ENCODE results near the gene HES3.

Gene HES3, protein sequence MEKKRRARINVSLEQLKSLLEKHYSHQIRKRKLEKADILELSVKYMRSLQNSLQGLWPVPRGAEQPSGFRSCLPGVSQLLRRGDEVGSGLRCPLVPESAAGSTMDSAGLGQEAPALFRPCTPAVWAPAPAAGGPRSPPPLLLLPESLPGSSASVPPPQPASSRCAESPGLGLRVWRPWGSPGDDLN

DNA sequence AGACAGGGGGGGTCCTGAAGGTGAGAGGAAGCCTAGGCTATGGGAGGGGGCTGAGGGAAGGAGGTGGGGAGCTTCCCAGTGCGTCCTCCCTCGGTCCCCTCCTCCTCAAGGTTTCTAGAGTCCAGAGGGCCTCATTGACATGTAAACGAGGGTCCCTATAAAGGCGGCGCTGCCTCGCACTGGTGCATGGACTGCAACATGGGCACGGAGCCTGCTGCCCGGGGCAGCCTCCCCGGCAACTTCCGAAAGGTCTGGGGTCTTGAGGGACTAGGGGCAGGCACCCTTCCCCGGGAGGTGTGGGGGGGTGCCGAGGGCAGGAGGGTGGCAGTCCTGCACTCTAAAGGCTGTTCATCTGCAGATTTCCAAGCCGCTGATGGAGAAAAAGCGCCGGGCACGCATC is at the start of gene HES3:
Gene HES3 (plus strand): TSS at position 187 of the 400 bp plus-strand sequence. CDS start 187 bp downstream, at position 374.
- DNase-seq = no peak

DNA sequence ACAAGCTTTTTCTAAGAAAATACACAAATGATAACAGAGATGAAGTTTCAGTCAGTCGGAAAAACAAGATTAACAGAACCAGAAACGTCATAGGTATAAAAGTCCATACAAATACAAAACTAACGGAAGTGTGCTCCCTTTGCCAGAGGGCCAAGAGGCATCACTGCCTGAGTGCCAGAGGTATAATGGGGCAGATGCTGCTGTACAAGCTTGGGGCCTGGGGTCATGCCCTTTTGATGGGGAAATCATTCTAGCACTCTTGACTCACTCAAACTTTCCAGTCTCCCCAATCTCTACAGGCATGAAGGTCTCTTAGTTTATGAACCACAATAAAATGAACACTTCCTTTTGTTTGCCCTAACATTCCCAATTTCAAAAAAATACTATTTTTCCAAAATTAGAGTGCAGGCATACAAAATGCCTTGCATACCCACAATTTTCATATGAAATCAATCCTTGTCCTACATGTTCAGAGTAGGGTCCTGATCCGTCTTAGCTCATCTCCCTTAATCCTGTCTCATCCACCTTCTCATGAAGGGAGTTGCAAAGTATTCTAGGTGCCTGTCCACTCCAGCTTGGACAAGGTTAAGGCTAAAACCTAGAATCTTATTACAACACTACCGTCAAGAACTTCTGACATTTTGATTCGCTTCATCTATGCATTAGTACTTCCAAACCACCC is 46.1 kb upstream of the HES3 start:
- DNase-seq = no peak

DNA sequence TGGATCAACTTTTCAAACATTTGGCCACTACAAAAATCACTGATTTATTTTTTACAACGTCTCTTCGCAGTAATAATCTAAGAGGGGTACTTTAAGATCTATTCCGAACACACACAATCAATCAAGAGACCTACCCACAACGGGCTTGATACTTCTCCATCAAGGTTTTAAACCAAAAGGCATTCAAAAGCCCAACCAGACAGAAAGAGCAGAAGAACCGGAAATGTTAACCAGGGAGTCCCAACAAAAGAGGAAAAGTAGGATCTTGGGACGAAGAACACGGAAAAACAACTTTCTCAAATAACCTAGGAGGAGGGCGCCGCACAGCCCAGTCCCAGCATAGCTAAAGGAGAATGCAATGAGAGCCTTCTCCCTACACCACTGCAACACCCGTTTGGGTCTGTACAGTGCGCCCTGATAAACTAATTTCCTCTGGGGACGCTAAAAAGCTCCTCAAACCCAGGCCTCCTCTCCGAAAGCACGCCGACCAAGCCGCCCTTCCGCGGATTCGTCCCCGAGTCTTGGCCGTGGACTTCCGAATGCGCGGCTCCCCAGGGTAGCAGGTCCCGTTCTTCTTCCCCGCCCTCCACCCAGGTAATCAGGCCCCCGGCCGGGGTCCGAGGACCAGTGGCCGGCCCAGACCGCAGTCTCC is 45.2 kb upstream of the HES3 start:
- DNase-seq = peak in 1 of 56 donors; percentile 42

DNA sequence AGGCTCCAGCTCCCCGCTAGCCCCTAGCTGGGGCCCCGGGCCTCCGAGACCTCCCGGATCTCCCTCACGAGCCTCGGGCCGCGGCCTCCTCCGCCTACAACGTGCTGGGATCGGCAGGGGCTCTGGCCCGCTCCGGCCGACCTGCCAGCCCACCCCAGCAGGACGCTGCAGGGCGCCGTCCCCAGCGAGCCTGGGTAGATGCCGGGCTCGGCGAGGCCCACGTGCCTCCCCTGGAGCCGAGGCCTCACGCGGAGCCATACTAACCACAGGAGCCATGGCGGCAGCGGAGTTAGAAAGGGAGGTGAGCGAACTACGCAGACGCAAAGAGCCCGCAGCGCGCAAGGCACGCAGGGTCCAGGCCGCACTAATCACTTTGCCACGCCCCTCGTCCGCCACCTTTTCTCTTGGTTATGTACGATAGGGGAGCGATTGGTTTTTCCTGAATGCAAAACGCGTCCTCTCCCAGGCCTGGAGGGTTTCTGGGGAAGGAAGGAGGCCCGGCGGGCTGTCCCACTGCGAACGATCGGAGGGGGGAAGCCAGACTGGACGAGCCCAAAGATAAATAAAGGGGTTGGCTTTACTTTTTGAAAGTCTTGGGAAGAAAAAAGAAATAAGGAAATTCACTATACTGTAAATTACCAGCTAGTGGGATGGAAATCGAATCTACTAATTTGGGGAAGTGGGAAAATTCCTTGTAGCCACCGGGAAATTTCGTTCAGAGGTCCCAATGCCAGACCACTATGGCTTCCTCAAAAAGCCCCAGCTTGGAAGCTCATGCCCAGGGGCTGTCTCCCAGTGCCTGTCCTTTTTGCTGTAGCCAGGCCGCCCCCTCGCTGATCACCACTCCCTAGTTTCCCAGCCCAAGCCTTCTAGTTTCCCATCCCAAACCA is 44.4 kb upstream of the HES3 start, which contains the start of gene RPL22:
Gene RPL22 (minus strand): TSS at position 298 of the 890 bp plus-strand sequence. CDS start 22 bp downstream, at position 276.
- peak; percentile 71 to 99 (median 96) for DNase-seq

DNA sequence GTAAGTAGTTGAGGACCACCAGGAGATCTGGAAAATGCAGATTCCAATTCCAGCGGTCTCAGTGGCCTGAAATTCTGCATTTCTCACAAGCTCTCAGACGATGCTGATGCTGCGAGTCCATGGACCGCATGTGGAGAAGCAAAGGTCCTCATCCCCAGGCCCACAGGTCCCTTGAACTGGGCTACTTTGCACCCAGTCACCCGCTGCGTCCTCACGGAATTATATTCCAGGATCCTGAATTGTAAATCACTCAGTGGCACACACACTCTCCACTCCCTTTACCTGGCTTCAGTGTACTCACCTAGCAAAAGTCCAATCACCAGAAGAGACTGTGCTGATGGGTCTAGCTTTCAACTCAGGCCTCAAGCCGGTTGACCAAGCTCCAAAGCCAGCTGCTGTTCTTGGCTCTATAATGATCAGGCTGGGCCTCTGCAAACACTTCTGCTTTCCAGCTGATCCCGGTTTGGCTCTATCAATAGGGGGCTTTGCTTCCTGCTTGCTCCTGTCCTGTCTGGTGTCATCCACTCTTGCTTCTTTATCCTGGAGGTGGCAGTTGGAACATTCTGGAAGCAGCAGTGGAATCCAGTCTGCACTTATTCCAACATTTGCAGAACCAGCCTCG is 43.7 kb upstream of the HES3 start:
- DNase-seq = peak in 1 of 56 donors; percentile 28

DNA sequence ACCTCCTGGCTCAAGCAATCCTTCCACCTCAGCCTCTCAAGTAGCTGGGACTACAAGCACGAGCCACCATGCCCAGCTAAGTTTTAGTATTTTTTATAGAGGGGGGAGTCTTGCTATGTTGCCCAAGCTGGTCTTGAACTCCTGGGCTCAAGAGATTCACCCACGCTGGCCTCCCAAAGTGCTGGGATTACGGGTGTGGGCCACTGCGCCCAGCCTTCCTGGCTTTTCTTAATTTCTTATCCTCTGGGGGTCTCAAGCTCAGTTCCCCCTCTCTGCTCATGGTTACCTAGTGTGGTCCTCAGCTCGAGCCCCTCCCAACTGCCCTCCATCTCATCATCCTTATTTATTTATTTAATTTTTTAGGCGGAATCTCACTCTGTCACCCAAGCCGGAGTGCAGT is 41.7 kb upstream of the HES3 start:
- DNase-seq = no peak

DNA sequence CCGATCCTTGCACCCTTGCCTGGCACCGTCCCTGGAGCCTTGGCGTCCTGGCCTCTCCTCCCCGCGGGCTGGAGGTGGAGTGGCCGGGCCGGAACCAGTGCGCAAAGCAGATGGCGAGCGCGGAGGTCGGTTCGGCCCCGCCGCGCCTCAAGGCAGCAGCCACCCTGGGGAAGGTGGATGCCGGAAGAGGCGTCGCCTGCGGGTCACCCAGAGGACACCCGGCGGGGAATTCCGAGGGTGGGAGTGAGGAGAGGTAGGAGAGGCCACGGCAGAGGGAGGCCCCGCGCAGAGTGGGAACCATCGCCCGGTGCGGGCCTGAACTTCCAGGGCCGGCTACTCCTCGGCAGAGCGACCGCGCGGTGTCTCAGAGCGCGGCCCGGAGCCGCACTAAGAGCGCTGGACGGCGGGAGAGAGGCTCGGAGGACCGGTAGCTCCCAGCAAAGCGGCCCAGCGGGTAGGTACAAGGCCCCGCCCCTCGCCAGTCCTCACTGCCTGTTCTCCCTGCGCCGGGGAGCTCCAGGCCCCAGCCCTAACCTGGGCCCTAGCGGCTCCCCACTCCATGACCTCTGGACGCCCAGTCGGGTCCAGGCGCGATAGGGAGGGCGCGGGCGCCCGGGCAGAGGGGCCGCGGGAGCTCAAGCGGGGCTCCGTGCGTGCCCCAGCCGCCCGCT is 38.0 kb upstream of the HES3 start, which contains the start of gene RNF207:
Gene RNF207 (plus strand): TSS at position 271 of the 671 bp plus-strand sequence. CDS start 417 bp downstream, outside the sequence.
- DNase-seq = peak in 1 of 56 donors; percentile 6

DNA sequence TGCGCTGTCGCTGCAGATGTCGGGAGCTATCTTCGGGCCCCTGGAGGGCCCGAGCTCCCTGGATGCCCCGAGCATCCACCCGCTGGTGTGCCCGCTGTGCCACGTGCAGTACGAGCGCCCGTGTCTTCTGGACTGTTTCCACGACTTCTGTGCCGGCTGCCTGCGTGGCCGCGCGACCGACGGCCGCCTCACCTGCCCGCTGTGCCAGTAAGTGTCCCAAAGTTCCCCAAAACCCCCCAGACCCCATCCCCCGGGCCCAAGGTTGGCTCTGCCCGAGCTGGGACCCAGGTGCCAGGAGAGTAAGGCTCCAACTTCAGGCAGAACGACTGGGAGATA is 37.5 kb upstream of the HES3 start:
- DNase-seq = no peak

DNA sequence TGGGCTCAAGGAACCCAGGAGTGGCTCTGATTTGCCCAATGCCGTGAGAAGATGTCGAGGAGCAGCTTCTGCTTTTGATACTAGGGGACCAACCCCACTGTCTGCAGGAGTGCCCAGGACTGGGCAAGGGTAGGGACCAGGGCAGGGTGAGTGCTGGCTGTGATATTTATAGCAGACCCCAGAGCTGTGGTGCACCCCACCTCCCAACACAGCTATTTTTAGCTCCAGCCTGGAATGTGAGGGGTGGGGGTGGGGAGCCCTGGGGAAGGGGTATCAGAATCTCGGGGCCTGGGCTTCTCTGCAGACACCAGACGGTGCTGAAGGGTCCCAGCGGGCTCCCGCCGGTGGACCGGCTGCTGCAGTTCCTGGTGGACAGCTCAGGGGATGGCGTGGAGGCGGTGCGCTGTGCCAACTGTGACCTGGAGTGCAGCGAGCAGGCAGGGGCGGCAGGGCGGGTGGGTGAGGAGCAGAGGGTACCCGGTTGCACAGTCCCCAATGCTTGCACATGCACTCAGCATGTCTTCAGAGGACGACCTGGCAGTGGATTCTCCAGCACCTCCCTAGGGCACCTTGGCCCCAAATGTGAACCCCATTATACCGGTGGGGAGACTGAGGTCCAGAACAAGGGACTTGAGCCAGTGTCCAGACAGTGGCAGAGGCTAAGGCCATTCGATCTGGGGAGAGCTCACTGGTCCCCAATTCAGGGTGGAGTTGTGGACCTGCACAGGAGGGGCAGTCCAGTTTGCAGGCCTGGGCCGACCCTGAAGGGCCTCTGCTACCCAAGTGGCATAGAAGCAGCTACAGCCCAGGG is 36.7 kb upstream of the HES3 start:
- no peak for DNase-seq

DNA sequence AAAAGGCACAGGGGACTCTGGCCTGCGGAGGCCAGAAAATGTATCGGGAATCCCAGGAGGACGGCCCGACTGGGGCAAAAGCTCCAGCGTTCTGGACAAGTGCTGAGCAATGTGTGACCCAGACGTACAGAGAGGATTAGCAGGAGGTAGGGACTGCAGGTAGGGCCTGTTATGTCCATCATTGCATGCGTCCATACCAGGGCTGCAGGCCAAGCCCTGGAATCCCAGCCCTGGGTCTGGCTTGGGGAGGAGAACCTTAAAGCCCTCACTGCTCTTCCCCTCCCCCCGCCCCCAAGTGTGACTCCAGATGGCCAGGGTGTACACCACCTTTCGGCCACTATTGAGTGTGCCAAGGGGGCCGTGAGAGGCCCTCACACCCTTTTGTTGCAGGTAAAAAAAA is 36.1 kb upstream of the HES3 start:
- no peak for DNase-seq

DNA sequence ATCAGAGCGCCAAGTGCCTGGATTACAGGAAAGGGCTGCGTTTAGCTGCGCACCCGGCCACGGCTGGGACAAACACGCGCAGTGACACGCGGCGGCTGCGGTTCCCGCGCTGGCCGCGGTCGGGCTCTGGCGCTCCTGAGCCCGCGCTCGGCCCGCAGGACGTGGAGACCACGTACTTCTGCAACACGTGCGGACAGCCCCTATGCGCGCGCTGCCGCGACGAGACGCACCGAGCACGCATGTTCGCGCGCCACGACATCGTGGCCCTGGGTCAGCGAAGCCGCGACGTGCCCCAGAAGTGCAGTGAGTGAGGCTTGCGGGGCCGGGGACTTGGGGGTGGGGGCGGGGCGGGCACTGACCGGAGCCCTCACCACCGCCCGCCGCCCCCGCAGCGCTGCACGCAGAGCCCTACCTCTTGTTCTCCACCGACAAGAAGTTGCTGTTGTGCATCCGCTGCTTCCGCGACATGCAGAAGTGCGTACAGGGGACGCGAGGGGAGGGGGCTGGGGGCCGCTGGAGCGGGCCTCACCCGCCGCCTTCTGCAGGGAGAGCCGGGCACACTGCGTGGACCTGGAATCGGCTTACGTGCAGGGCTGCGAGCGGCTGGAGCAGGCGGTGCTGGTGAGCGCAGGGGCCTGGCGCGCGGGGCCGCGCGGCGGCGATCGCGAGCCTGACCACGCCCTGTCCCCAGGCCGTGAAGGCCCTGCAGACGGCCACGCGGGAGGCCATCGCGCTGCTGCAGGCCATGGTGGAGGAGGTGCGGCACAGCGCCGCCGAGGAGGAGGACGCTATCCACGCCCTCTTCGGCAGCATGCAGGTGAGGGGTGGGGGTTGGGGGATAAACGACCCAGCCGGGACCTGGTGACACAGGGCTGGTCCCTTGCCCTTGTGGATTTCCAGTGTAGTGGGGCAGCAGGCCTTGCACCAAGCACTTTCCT is 35.0 kb upstream of the HES3 start:
- DNase-seq = peak in 6 of 56 donors; percentile 9 to 37 (median 20)

DNA sequence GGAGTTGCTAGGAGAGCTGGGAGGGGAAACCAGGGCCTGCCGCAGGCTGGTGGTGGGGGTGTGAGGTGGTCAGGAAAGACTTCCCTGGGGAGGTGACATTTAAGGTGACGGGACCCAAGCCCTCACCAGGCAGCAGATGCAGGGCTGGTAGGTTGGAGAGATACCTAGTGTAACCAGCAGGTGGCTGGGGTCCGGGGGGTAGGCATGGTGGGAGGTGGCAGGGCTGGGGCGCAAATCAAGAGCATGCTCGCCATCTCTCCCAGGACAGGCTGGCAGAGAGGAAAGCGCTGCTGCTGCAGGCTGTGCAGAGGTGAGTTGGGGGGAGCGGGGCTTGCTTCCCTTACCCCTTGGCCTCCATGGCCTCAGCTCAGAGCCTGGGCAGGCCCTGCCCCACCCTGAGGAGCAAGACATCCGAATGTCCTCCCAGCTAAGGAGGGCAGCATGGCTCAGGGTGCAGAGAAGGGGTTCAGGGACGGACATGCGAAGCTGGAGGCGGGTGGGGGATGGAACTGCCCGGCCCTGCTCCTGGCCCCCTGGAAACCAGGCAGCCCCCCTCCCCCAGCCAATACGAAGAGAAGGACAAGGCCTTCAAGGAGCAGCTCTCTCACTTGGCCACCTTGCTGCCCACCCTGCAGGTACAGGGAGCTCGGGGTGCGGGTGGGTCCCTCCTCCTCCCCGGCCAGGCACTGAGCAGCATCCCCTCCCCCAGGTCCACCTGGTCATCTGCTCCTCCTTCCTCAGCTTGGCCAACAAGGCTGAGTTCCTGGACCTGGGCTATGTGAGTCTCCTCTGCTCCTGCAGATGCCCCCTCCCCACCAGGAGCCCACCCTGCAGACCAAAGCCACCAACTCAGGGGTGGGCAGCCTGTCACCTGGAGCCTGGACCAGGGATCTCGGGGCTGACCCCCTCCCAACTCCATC is 34.1 kb upstream of the HES3 start:
- DNase-seq = no peak

DNA sequence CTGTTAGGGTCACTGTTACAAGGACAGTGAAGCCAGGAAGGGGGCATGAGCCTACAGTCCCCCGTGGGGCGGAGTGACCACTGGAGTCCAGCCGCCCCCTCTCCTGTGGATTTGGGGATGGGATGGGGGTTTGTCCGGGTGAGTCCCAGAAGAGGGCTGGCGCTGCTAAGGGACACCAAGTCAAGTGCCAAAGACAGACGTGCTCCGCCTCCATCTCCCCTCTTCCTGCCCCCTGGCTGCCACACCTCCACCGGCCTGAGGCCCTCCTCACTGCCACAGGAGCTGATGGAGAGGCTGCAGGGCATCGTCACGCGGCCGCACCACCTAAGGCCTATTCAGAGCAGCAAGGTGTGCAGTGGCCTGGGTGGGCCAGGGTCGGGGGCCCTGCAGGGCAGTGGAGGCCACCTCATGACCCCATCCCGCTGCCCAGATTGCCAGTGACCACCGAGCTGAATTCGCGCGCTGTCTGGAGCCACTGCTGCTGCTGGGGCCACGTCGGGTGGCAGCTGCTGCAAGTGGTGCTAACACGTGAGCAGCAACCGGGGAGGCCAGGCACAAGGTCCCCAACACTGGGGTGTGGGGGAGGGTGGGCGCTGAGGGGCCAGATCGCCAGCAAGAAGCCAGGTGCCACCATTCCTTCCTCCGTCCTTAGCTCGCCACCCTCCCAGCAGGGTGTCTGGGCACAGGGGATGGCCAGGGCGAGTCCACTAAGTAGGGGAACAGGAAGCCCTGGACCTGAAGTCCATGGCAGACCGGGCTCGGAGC is 33.2 kb upstream of the HES3 start:
- DNase-seq = no peak

DNA sequence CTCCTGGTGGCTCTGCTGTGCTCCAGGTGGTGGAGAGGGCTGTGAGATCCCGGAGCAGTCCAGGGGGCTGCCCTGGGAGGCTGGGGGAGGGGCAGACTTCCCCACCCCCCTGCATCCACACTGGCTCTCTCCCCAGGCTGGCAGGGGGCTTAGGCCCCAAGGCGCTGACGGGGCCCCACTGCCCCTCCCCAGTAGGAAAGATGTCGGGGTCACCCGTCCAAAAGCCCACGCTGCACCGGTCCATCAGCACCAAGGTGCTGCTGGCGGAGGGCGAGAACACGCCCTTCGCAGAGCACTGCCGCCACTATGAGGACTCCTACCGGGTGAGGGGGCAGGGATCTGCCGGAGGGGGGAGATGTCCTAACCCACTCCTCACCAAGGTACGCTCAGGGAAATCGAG is 32.2 kb upstream of the HES3 start:
- no peak for DNase-seq

DNA sequence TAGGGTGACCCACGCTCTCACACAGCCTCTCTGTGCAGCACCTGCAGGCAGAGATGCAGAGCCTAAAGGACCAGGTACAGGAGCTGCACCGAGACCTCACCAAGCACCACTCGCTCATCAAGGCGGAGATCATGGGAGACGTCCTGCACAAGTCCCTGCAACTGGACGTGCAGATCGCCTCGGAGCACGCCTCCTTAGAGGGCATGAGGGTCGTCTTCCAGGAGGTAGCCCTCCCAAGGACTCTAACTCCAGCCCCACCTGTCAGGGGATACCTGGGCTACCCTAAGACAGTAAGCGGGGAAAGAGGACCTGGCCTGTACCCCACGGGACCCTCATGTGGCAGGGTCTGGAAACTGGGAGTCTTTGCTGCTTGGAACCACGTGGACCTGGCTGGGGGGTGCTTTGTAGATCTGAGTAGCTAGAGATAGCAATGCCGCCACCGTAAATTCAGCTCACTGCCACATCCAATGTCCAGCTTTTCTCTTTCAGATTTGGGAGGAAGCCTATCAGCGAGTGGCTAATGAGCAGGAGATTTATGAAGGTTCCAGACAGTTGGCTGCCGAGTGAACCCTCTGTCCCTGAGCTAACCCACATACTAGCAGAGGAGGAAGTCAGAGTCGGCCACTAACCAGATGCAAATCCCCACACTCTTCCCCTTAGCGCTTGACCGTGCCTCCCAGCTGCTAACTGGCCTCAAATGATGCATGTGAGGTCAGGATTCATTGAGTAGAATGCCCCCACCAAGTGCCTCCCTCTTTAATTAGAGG is 31.6 kb upstream of the HES3 start:
- DNase-seq = no peak
